ENCODE results near the gene JADE3.
A peak's percentile ranks its signal among the peaks of the same experiment; 100 is the strongest.

Gene JADE3

GRCh38 chrX:46978341-46979291 lies 66.4 kb downstream of the JADE3 start:
- no peaks in the 10 kb centered on the region for H3K9me2 ChIP-seq (replicated peaks; ENCODE audit: insufficient read depth, low read length)
- H3K36me3 ChIP-seq (replicated peaks; ENCODE audit: insufficient read depth, low read length), result no peaks in the 10 kb centered on the region
- TF ChIP-seq EZH2phosphoT487 (IDR thresholded peaks at IDR 0.05; ENCODE audit: low read length) (no peak), EZH2 (optimal IDR thresholded peaks at IDR 0.05; ENCODE audit: low read depth, low read length) (no peak)
- TF ChIP-seq, protein P1, sequence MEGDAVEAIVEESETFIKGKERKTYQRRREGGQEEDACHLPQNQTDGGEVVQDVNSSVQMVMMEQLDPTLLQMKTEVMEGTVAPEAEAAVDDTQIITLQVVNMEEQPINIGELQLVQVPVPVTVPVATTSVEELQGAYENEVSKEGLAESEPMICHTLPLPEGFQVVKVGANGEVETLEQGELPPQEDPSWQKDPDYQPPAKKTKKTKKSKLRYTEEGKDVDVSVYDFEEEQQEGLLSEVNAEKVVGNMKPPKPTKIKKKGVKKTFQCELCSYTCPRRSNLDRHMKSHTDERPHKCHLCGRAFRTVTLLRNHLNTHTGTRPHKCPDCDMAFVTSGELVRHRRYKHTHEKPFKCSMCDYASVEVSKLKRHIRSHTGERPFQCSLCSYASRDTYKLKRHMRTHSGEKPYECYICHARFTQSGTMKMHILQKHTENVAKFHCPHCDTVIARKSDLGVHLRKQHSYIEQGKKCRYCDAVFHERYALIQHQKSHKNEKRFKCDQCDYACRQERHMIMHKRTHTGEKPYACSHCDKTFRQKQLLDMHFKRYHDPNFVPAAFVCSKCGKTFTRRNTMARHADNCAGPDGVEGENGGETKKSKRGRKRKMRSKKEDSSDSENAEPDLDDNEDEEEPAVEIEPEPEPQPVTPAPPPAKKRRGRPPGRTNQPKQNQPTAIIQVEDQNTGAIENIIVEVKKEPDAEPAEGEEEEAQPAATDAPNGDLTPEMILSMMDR (IDR thresholded peaks at IDR 0.05; ENCODE audit: low read length), result peak; percentile 66
- H3K27me3 ChIP-seq (replicated peaks; ENCODE audit: insufficient read depth, low read length), result no peaks in the 10 kb centered on the region
- H3K4me3 ChIP-seq (ENCODE audit: low read length), result no peak overlapping the region
- no peak overlapping the region for H3K4me2 ChIP-seq (ENCODE audit: low read depth, low read length)
- H3K27ac ChIP-seq (ENCODE audit: low read length), result no peak overlapping the region
- H4K20me1 ChIP-seq (ENCODE audit: insufficient read depth, low read length), result no peaks in the 10 kb centered on the region
- H3K4me1 ChIP-seq (ENCODE audit: low read length), result no peaks in the 10 kb centered on the region
- peak; percentile 67 for DNase-seq
- no peaks in the 10 kb centered on the region for H3K9me3 ChIP-seq (replicated peaks; ENCODE audit: insufficient read depth, low read length)
- no peaks in the 10 kb centered on the region for H3K79me2 ChIP-seq (ENCODE audit: low read length)
- no peak overlapping the region for H3K9ac ChIP-seq (ENCODE audit: low read length)
- H3F3A ChIP-seq (ENCODE audit: insufficient read depth, low read length), result no peaks in the 10 kb centered on the region
- H2AFZ ChIP-seq (ENCODE audit: low read length), result no peak overlapping the region

DNA sequence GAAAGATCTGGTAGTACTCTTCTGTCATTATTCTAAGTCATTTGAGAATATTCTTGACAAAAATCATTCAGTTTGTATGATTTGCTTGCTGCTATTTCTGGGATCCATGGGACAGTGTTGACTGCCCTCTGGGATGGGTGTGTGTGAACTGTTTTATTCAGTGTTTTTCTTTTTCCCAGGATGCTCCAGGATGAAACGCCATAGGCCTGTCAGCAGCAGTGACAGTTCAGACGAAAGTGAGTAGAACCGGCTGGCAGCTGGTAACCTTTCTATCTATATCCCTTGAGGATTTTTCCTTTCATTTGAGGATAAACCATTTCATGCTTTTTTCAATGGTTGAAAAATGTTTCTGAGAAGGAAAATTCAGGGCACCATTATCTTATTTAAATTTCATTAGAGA lies 72.5 kb downstream of the JADE3 start:
- Histone ChIP-seq H3K27me3 (replicated peaks; ENCODE audit: insufficient read depth, low read length) (no peaks in the 10 kb centered on the region), H2AFZ (ENCODE audit: low read length) (no peak overlapping the region), H3K79me2 (ENCODE audit: low read length) (no peaks in the 10 kb centered on the region), H4K20me1 (ENCODE audit: insufficient read depth, low read length) (no peaks in the 10 kb centered on the region), H3K9me2 (replicated peaks; ENCODE audit: insufficient read depth, low read length) (no peaks in the 10 kb centered on the region), H3K27ac (ENCODE audit: low read length) (no peak overlapping the region), H3K36me3 (replicated peaks; ENCODE audit: insufficient read depth, low read length) (no peaks in the 10 kb centered on the region), H3K4me2 (ENCODE audit: low read depth, low read length) (no peak overlapping the region), H3F3A (ENCODE audit: insufficient read depth, low read length) (no peaks in the 10 kb centered on the region), H3K4me1 (ENCODE audit: low read length) (no peaks in the 10 kb centered on the region), H3K4me3 (ENCODE audit: low read length) (no peak overlapping the region), H3K9ac (ENCODE audit: low read length) (no peak overlapping the region), H3K9me3 (replicated peaks; ENCODE audit: insufficient read depth, low read length) (no peaks in the 10 kb centered on the region)
- no peak for TF ChIP-seq EZH2 (optimal IDR thresholded peaks at IDR 0.05; ENCODE audit: low read depth, low read length)
- TF ChIP-seq, protein P1 (IDR thresholded peaks at IDR 0.05; ENCODE audit: low read length), result no peak
- no peak for TF ChIP-seq EZH2phosphoT487 (IDR thresholded peaks at IDR 0.05; ENCODE audit: low read length)
- no peak for DNase-seq

- Histone ChIP-seq H3K79me2 (ENCODE audit: low read length) (no peaks in the 10 kb centered on the region), H3F3A (ENCODE audit: insufficient read depth, low read length) (no peaks in the 10 kb centered on the region), H4K20me1 (ENCODE audit: insufficient read depth, low read length) (no peaks in the 10 kb centered on the region), H3K9me2 (replicated peaks; ENCODE audit: insufficient read depth, low read length) (no peaks in the 10 kb centered on the region), H3K9me3 (replicated peaks; ENCODE audit: insufficient read depth, low read length) (no peaks in the 10 kb centered on the region), H3K27me3 (replicated peaks; ENCODE audit: insufficient read depth, low read length) (no peaks in the 10 kb centered on the region), H3K36me3 (replicated peaks; ENCODE audit: insufficient read depth, low read length) (no peaks in the 10 kb centered on the region), H3K27ac (ENCODE audit: low read length) (no peak overlapping the region), H3K4me3 (ENCODE audit: low read length) (no peak overlapping the region), H2AFZ (ENCODE audit: low read length) (no peak overlapping the region), H3K4me1 (ENCODE audit: low read length) (no peaks in the 10 kb centered on the region), H3K4me2 (ENCODE audit: low read depth, low read length) (no peak overlapping the region), H3K9ac (ENCODE audit: low read length) (no peak overlapping the region)
- DNase-seq, result no peak
- no peak for TF ChIP-seq EZH2phosphoT487 (IDR thresholded peaks at IDR 0.05; ENCODE audit: low read length)
- TF ChIP-seq EZH2 (optimal IDR thresholded peaks at IDR 0.05; ENCODE audit: low read depth, low read length), result no peak
- TF ChIP-seq, protein P1 (IDR thresholded peaks at IDR 0.05; ENCODE audit: low read length), result no peak
These were observed 77.3 kb downstream of the JADE3 start for GRCh38 chrX:46989548-46989947.

All from MM.1S (cell line).